Activated T-helper 1 cell treated with anti-CD3 and anti-CD28 coated beads, Interleukin-12 subunit alpha, Interleukin-12 subunit beta, Interleukin-2, Interleukin-4 antibody, amounts not matched to agents 30 ng/mL and 10 ng/mL and 1 ng/mL, durations not matched to agents 14 hours and 24 hours and 36 hours (primary cell): ENCODE data around the gene OTUD3. TPM values are rescaled to one million over a fixed set of nuclear protein-coding genes. Genes with fewer than 3 reads are reported as not detected.
A peak's percentile ranks its signal among the peaks of the same experiment; 100 is the strongest.
"Not testable (repeated sequence)": the region's sequence is repeated elsewhere in the genome, so short reads cannot be mapped to it uniquely, and the experiment has no call there.

Experiments used
- DNase-seq: peaks from one replicate; pipeline ENCODE4 v3.0.0; 2021; ENCODE audit warnings: low spot score
- H3K27ac Mint-ChIP-seq: one replicate; pipeline ENCODE4 v1.8.0; 2021; ENCODE audit warnings: mild to moderate bottlenecking, mixed read lengths
- H3K27me3 Mint-ChIP-seq: one replicate; pipeline ENCODE4 v1.8.0; 2022; ENCODE audit warnings: mild to moderate bottlenecking, moderate library complexity, mixed read lengths; ENCODE audit not compliant: insufficient read depth
- H3K36me3 Mint-ChIP-seq: one replicate; pipeline ENCODE4 v1.8.0; 2021; ENCODE audit warnings: low read depth, mixed read lengths
- H3K4me1 Mint-ChIP-seq: one replicate; pipeline ENCODE4 v1.8.0; 2021; ENCODE audit warnings: low read depth, mixed read lengths
- H3K4me3 Mint-ChIP-seq: one replicate; pipeline ENCODE4 v1.8.0; 2021; ENCODE audit warnings: mild to moderate bottlenecking, moderate library complexity, mixed read lengths
- H3K9me3 Mint-ChIP-seq: one replicate; pipeline ENCODE4 v1.8.0; 2021; ENCODE audit warnings: mixed read lengths
- intact Hi-C: fragments of 100-400 bp; cut with micrococcal nuclease; formaldehyde crosslinking; loops from one replicate; pipeline ENCODE4 v1.15.1; 2024
- total RNA-seq: library from RNA; stranded (reverse); gene quantifications from 2 replicates; pipeline ENCODE4 v1.2.3, GENCODE V29; 2022

Gene OTUD3
- total RNA-seq, 1 donor from 2014 or later, result 16.1 TPM

- intact Hi-C loops, result no loop called here
- DNase-seq, result no peak
- no peak overlapping the region for H3K4me3 Mint-ChIP-seq
- peaks cover 6% of the 10 kb centered on the region for H3K4me1 Mint-ChIP-seq
- no peaks in the 10 kb centered on the region for H3K36me3 Mint-ChIP-seq
- peaks cover 13% of the 10 kb centered on the region for H3K27me3 Mint-ChIP-seq
- no peaks in the 10 kb centered on the region for H3K9me3 Mint-ChIP-seq
- H3K27ac Mint-ChIP-seq, result no peak overlapping the region
Observed at GRCh38 chr1:19877181-19877750, 4.9 kb upstream of the OTUD3 start.

- peaks cover 8% of the 10 kb centered on the region for H3K4me1 Mint-ChIP-seq
- peaks cover 13% of the 10 kb centered on the region for H3K27me3 Mint-ChIP-seq
- intact Hi-C loops, result no loop called here
- H3K27ac Mint-ChIP-seq, result no peak overlapping the region
- no peak for DNase-seq
- no peaks in the 10 kb centered on the region for H3K9me3 Mint-ChIP-seq
- H3K36me3 Mint-ChIP-seq, result peaks cover under 1% of the 10 kb centered on the region
- H3K4me3 Mint-ChIP-seq, result no peak overlapping the region
Observed at GRCh38 chr1:19877821-19878636, 4.2 kb upstream of the OTUD3 start.

GRCh38 chr1:19878637-19878985, 3.6 kb upstream of the OTUD3 start:
- DNase-seq, result no peak
- intact Hi-C loops, result no loop called here
- peaks cover 14% of the 10 kb centered on the region for H3K4me1 Mint-ChIP-seq
- H3K36me3 Mint-ChIP-seq, result peaks cover 3% of the 10 kb centered on the region
- H3K9me3 Mint-ChIP-seq, result no peaks in the 10 kb centered on the region
- no peak overlapping the region for H3K27ac Mint-ChIP-seq
- peaks cover 13% of the 10 kb centered on the region for H3K27me3 Mint-ChIP-seq
- no peak overlapping the region for H3K4me3 Mint-ChIP-seq

GRCh38 chr1:19879227-19879626, 3.0 kb upstream of the OTUD3 start:
- peaks cover 20% of the 10 kb centered on the region for H3K4me1 Mint-ChIP-seq
- intact Hi-C loops, result no loop called here
- no peak overlapping the region for H3K4me3 Mint-ChIP-seq
- peaks cover 4% of the 10 kb centered on the region for H3K36me3 Mint-ChIP-seq
- H3K9me3 Mint-ChIP-seq, result no peaks in the 10 kb centered on the region
- H3K27ac Mint-ChIP-seq, result no peak overlapping the region
- peaks cover 13% of the 10 kb centered on the region for H3K27me3 Mint-ChIP-seq
- no peak for DNase-seq

- no peak for DNase-seq
- H3K36me3 Mint-ChIP-seq, result peaks cover 4% of the 10 kb centered on the region
- peaks cover 24% of the 10 kb centered on the region for H3K4me1 Mint-ChIP-seq
- no peak overlapping the region for H3K27ac Mint-ChIP-seq
- intact Hi-C loops, result loop anchor here (1.0 to 10.0 kb wide), 5 partner anchors 115 to 785 kb away; partner anchors contain the start of genes DDOST, EMC1, HTR6 and MRTO4
- no peaks in the 10 kb centered on the region for H3K9me3 Mint-ChIP-seq
- no peak overlapping the region for H3K4me3 Mint-ChIP-seq
- peaks cover 11% of the 10 kb centered on the region for H3K27me3 Mint-ChIP-seq
Observed at GRCh38 chr1:19879661-19880060, 2.5 kb upstream of the OTUD3 start.

GRCh38 chr1:19880841-19881240, 1.4 kb upstream of the OTUD3 start:
- not testable (repeated sequence) for H3K27ac Mint-ChIP-seq, H3K9me3 Mint-ChIP-seq, H3K36me3 Mint-ChIP-seq, DNase-seq
- Mint-ChIP-seq H3K27me3 (peaks cover 11% of the 10 kb centered on the region), H3K4me1 (peaks cover 31% of the 10 kb centered on the region), H3K4me3 (peak overlapping the region; percentile 4)
- intact Hi-C loops, result loop anchor here (1.0 to 10.0 kb wide), 5 partner anchors 116 to 784 kb away; partner anchors contain the start of genes DDOST, EMC1, HTR6 and MRTO4

GRCh38 chr1:19884312-19884711, 2.1 kb downstream of the OTUD3 start:
- intact Hi-C loops, result loop anchor here (5.0 to 10.0 kb wide), 4 partner anchors 120 to 780 kb away; partner anchors contain the start of genes DDOST, EMC1, HTR6 and MRTO4
- peak overlapping the region; percentile 90 for H3K4me3 Mint-ChIP-seq

GRCh38 chr1:19885821-19886220, 3.6 kb downstream of the OTUD3 start:
- no peak for DNase-seq
- Mint-ChIP-seq H3K9me3 (no peaks in the 10 kb centered on the region), H3K27ac (no peak overlapping the region), H3K36me3 (peaks cover 12% of the 10 kb centered on the region), H3K27me3 (no peaks in the 10 kb centered on the region), H3K4me1 (peaks cover 51% of the 10 kb centered on the region), H3K4me3 (no peak overlapping the region)
- intact Hi-C loops, result loop anchor here (10.0 kb wide), 3 partner anchors 121 to 779 kb away; partner anchors contain the start of genes DDOST, EMC1 and MRTO4

More at GRCh38 chr1:19884312-19884711, 2.1 kb downstream of the OTUD3 start:
- Mint-ChIP-seq H3K36me3 (peaks cover 9% of the 10 kb centered on the region), H3K27me3 (no peaks in the 10 kb centered on the region), H3K27ac (no peak overlapping the region), H3K9me3 (no peaks in the 10 kb centered on the region), H3K4me1 (peaks cover 46% of the 10 kb centered on the region)
- DNase-seq, result no peak

- Mint-ChIP-seq H3K4me3 (no peak overlapping the region), H3K9me3 (no peaks in the 10 kb centered on the region), H3K27ac (no peak overlapping the region), H3K27me3 (no peaks in the 10 kb centered on the region), H3K36me3 (peaks cover 24% of the 10 kb centered on the region), H3K4me1 (peaks cover 42% of the 10 kb centered on the region)
- no peak for DNase-seq
- intact Hi-C loops, result loop anchor here (10.0 kb wide), 3 partner anchors 123 to 777 kb away; partner anchors contain the start of genes DDOST, EMC1 and MRTO4
Observed at GRCh38 chr1:19888112-19888511, 5.9 kb downstream of the OTUD3 start.

GRCh38 chr1:19889656-19890055, 7.5 kb downstream of the OTUD3 start:
- H3K27ac Mint-ChIP-seq, result no peak overlapping the region
- intact Hi-C loops, result loop anchor here (10.0 kb wide), 3 partner anchors 125 to 775 kb away; partner anchors contain the start of genes DDOST, EMC1 and MRTO4
- peaks cover 27% of the 10 kb centered on the region for H3K4me1 Mint-ChIP-seq
- no peaks in the 10 kb centered on the region for H3K9me3 Mint-ChIP-seq
- H3K4me3 Mint-ChIP-seq, result no peak overlapping the region
- DNase-seq, result no peak
- no peaks in the 10 kb centered on the region for H3K27me3 Mint-ChIP-seq
- H3K36me3 Mint-ChIP-seq, result peaks cover 24% of the 10 kb centered on the region

- Mint-ChIP-seq H3K27ac (no peak overlapping the region), H3K4me1 (peaks cover 20% of the 10 kb centered on the region), H3K36me3 (peaks cover 27% of the 10 kb centered on the region), H3K9me3 (no peaks in the 10 kb centered on the region), H3K4me3 (no peak overlapping the region), H3K27me3 (no peaks in the 10 kb centered on the region)
- no peak for DNase-seq
- intact Hi-C loops, result no loop called here
Observed at GRCh38 chr1:19892129-19892528, 9.9 kb downstream of the OTUD3 start.

GRCh38 chr1:19892628-19893168, 10.5 kb downstream of the OTUD3 start:
- H3K4me3 Mint-ChIP-seq, result no peak overlapping the region
- H3K27ac Mint-ChIP-seq, result peak overlapping the region; percentile 1
- H3K9me3 Mint-ChIP-seq, result no peaks in the 10 kb centered on the region
- peaks cover 18% of the 10 kb centered on the region for H3K4me1 Mint-ChIP-seq
- H3K27me3 Mint-ChIP-seq, result no peaks in the 10 kb centered on the region
- intact Hi-C loops, result no loop called here
- DNase-seq, result no peak
- H3K36me3 Mint-ChIP-seq, result peaks cover 32% of the 10 kb centered on the region

- no peak overlapping the region for H3K27ac Mint-ChIP-seq
- no peaks in the 10 kb centered on the region for H3K9me3 Mint-ChIP-seq
- no peak for DNase-seq
- peaks cover 8% of the 10 kb centered on the region for H3K4me1 Mint-ChIP-seq
- H3K4me3 Mint-ChIP-seq, result no peak overlapping the region
- H3K27me3 Mint-ChIP-seq, result no peaks in the 10 kb centered on the region
- H3K36me3 Mint-ChIP-seq, result peaks cover 30% of the 10 kb centered on the region
- intact Hi-C loops, result no loop called here
Observed at GRCh38 chr1:19893687-19894086, 11.5 kb downstream of the OTUD3 start.
